Esophagus muscularis mucosa (tissue), 4 donors: ENCODE measurements around the gene GBF1.

Source experiments
- EP300 ChIP-seq: sonication (generic); formaldehyde crosslinking; IDR thresholded peaks from one replicate; pipeline ENCODE4 v1.6.1; 2017; ENCODE audit warnings: antibody characterized with exemption
- POLR2A ChIP-seq: fragments of 450-650 bp; IDR thresholded peaks from one replicate; pipeline ENCODE4 v1.6.1; 2017; ENCODE audit warnings: antibody characterized with exemption, moderate library complexity, mild to moderate bottlenecking, low read depth
- POLR2AphosphoS5 ChIP-seq, 2 donors: sonication (generic); formaldehyde crosslinking; IDR thresholded peaks; one replicate each; pipeline ENCODE4 v1.6.1; 2017; ENCODE audit warnings: antibody characterized with exemption in 2 of 2
- TF ChIP-seq, protein P1 (sequence below), 3 experiments: fragments of 200-600 bp in 2 of 3; fragments of 450-650 bp in 1 of 3; sonication (generic) in 2 of 3; IDR thresholded peaks; one replicate each; pipeline ENCODE4 v1.5.1; 2017 to 2019; ENCODE audit warnings: antibody characterized with exemption in 3 of 3, mild to moderate bottlenecking in 2 of 3, moderate library complexity in 1 of 3

DNA sequence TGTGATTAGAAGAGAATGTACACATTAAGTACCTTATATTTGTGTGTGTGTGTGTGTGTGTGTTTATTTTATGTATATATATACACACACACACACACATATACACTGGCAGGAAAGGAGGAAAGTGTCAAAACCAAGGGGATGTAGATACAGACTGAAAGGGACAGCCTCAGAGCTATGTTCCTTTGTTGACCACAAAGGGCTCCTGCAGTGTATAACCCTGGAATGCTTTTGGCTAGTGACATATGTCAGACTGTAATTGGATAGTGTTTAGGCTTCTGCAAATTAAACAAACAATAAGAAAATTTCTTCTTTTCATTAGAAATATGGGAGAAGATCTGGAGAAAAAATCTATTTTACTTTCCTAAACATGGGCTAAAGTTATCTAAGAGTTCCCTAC lies 15.9 kb downstream of the GBF1 start:
- TF ChIP-seq, protein P1, sequence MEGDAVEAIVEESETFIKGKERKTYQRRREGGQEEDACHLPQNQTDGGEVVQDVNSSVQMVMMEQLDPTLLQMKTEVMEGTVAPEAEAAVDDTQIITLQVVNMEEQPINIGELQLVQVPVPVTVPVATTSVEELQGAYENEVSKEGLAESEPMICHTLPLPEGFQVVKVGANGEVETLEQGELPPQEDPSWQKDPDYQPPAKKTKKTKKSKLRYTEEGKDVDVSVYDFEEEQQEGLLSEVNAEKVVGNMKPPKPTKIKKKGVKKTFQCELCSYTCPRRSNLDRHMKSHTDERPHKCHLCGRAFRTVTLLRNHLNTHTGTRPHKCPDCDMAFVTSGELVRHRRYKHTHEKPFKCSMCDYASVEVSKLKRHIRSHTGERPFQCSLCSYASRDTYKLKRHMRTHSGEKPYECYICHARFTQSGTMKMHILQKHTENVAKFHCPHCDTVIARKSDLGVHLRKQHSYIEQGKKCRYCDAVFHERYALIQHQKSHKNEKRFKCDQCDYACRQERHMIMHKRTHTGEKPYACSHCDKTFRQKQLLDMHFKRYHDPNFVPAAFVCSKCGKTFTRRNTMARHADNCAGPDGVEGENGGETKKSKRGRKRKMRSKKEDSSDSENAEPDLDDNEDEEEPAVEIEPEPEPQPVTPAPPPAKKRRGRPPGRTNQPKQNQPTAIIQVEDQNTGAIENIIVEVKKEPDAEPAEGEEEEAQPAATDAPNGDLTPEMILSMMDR (IDR thresholded peaks at IDR 0.05): no peak
- TF ChIP-seq EP300 (no peak), POLR2AphosphoS5 (IDR thresholded peaks at IDR 0.05) (no peak), POLR2A (no peak)
